A549 (cell line): ENCODE results near the gene MEGF8. TPM values are rescaled to one million over a fixed set of nuclear protein-coding genes. Genes with fewer than 3 reads are reported as not detected.

Source experiments
- ATAC-seq, 2 experiments: fragments of 200-7000 bp in 1 of 2; fragments of >200 bp in 1 of 2; cut with Nextera tagmentation in 1 of 2; cut with Tn5 transposase in 1 of 2; 3 replicates each; pipeline versions ENCODE4 v1.8.0 to v1.9.1; 2018 to 2020; ENCODE audit warnings: mild to moderate bottlenecking in 1 of 2, moderate library complexity in 1 of 2
- CTCF ChIA-PET: fragments of 300-600 bp; sonication (Branson Sonifier 250); formaldehyde crosslinking; extraction: SDS; loops from one replicate; lab custom pipeline; 2021; ENCODE audit warnings: antibody characterized with exemption, inconsistent platforms; lab: Yijun Ruan, JAX
- POLR2A ChIA-PET: fragments of 350-600 bp; formaldehyde crosslinking; extraction: SDS; loops from one replicate; lab custom pipeline; 2021; ENCODE audit warnings: antibody characterized with exemption, inconsistent platforms; lab: Yijun Ruan, JAX
- DNase-seq, 2 experiments: peaks; one replicate each; pipeline versions ENCODE4 v3.0.0 to v3.0.0-alpha.2; 2011 to 2016; ENCODE audit warnings: low read depth in 1 of 2, low spot score in 1 of 2
- FAIRE-seq: peaks from 2 replicates; lab custom pipeline; 2011; peaks lifted over from hg19 to GRCh38; lab: Jason Lieb, UNC
- H3K27ac ChIP-seq, 2 experiments: fragments of >200 bp; sonication (Bioruptor Twin); formaldehyde crosslinking; 3 replicates each; pipeline ENCODE4 v1.5.1; 2016 to 2017
- H3K4me1 ChIP-seq: fragments of >200 bp; sonication (Bioruptor Twin); formaldehyde crosslinking; 3 replicates; pipeline ENCODE4 v1.6.1; 2016
- H3K4me2 ChIP-seq: fragments of >200 bp; sonication (Bioruptor Twin); formaldehyde crosslinking; 3 replicates; pipeline ENCODE4 v1.6.1; 2016
- H3K4me3 ChIP-seq: fragments of >200 bp; sonication (Bioruptor Twin); formaldehyde crosslinking; 3 replicates; pipeline ENCODE4 v1.5.1; 2016
- H3K9me3 ChIP-seq: fragments of >200 bp; sonication (Bioruptor Twin); formaldehyde crosslinking; 3 replicates; pipeline ENCODE4 v1.6.1; 2016
- BCL3 ChIP-seq: fragments of >200 bp; sonication (Bioruptor Twin); formaldehyde crosslinking; IDR thresholded peaks from 3 replicates; pipeline ENCODE4 v1.6.1; 2016
- CHD4 ChIP-seq: fragments of 200-600 bp; sonication (generic); IDR thresholded peaks from 2 replicates; pipeline ENCODE4 v1.6.1; 2016; ENCODE audit warnings: antibody characterized with exemption, mild to moderate bottlenecking, borderline replicate concordance
- E2F6 ChIP-seq: IDR thresholded peaks from 2 replicates; pipeline ENCODE4 v1.6.1; 2012; ENCODE audit warnings: low read depth, borderline replicate concordance
- EHF ChIP-seq: fragments of 250-450 bp; sonication (Bioruptor Pico); IDR thresholded peaks from 2 replicates; pipeline ENCODE4 v1.5.0; 2020; ENCODE audit warnings: mild to moderate bottlenecking
- EP300 ChIP-seq, 2 experiments: fragments of >200 bp; sonication (Bioruptor Twin); formaldehyde crosslinking; IDR thresholded peaks; 2 replicates in 1 of 2; 3 replicates in 1 of 2; pipeline ENCODE4 v1.6.1; 2016 to 2017
- FOSL2 ChIP-seq, 2 experiments: fragments of 450-650 bp in 1 of 2; fragments of >200 bp in 1 of 2; sonication (Bioruptor Twin) in 1 of 2; formaldehyde crosslinking; IDR thresholded peaks; 2 replicates each; pipeline versions ENCODE4 v1.5.0 to v1.6.1; 2016 to 2020; ENCODE audit warnings: mild to moderate bottlenecking in 1 of 2, moderate library complexity in 1 of 2
- HDAC2 ChIP-seq: fragments of 200-600 bp; sonication (generic); IDR thresholded peaks from 2 replicates; pipeline ENCODE4 v1.6.1; 2016
- HEYL ChIP-seq: fragments of 250-450 bp; sonication (Bioruptor Pico); IDR thresholded peaks from 2 replicates; pipeline ENCODE4 v1.8.0; 2021; ENCODE audit warnings: mild to moderate bottlenecking, moderate library complexity
- HOXA7 ChIP-seq: fragments of 250-450 bp; sonication (Bioruptor Pico); IDR thresholded peaks from 2 replicates; pipeline ENCODE4 v1.5.0; 2020; ENCODE audit warnings: mild to moderate bottlenecking, moderate library complexity
- HOXB5 ChIP-seq: fragments of 250-450 bp; sonication (Bioruptor Pico); IDR thresholded peaks from 2 replicates; pipeline ENCODE4 v1.5.0; 2020; ENCODE audit warnings: mild to moderate bottlenecking, moderate library complexity
- JUN ChIP-seq, 2 experiments: fragments of >200 bp; sonication (Bioruptor Twin); formaldehyde crosslinking; IDR thresholded peaks; 2 replicates in 1 of 2; 3 replicates in 1 of 2; pipeline ENCODE4 v1.6.1; 2016 to 2017
- MAZ ChIP-seq: fragments of 150-350 bp; IDR thresholded peaks from 2 replicates; pipeline ENCODE4 v1.6.1; 2014; ENCODE audit warnings: antibody characterized with exemption, low read depth, low read length, borderline replicate concordance
- NR3C1 ChIP-seq: fragments of >200 bp; sonication (Bioruptor Twin); formaldehyde crosslinking; IDR thresholded peaks from 3 replicates; pipeline ENCODE4 v1.6.1; 2017
- RAD21 ChIP-seq, 2 experiments: fragments of >200 bp in 1 of 2; sonication (Bioruptor Twin) in 1 of 2; formaldehyde crosslinking in 1 of 2; IDR thresholded peaks in 1 of 2; conservative IDR thresholded peaks in 1 of 2; 2 replicates in 1 of 2; 3 replicates in 1 of 2; pipeline ENCODE4 v1.6.1; 2012 to 2018; ENCODE audit warnings: inconsistent platforms in 1 of 2
- RARB ChIP-seq: fragments of 250-450 bp; sonication (Bioruptor Pico); IDR thresholded peaks from 2 replicates; pipeline ENCODE4 v1.8.0; 2021; ENCODE audit warnings: mild to moderate bottlenecking, moderate library complexity
- RFX5 ChIP-seq: fragments of 450-650 bp; IDR thresholded peaks from 2 replicates; pipeline ENCODE4 v1.7.1; 2014; ENCODE audit warnings: antibody characterized with exemption, mild to moderate bottlenecking, moderate library complexity
- SMC3 ChIP-seq: fragments of >200 bp; sonication (Bioruptor Twin); formaldehyde crosslinking; IDR thresholded peaks from 3 replicates; pipeline ENCODE4 v1.6.1; 2018; ENCODE audit warnings: inconsistent platforms
- TP53 ChIP-seq: fragments of 250-450 bp; sonication (Bioruptor Pico); IDR thresholded peaks from 2 replicates; pipeline ENCODE4 v1.5.0; 2021; ENCODE audit warnings: mild to moderate bottlenecking, moderate library complexity
- USF2 ChIP-seq: fragments of 450-650 bp; IDR thresholded peaks from 2 replicates; pipeline ENCODE4 v1.6.1; 2014; ENCODE audit warnings: antibody characterized with exemption
- WGBS: methylation state at CpG from one replicate; pipeline ENCODE4 v1.1.6; 2017; ENCODE audit errors: missing lambda C conversion rate; 5-methylcytosine and 5-hydroxymethylcytosine counted together
- polyA plus RNA-seq, 4 experiments: library from polyadenylated mRNA; depleted of rRNA in 3 of 4; stranded (reverse); fragments of >200 nt; fragmentation: RNase III in 1 of 4; extraction: RNeasy Plus Mini Kit Qiagen cat#74134 plus additional on column Dnase treatment in 1 of 4; gene quantifications; 2 replicates in 3 of 4; 3 replicates in 1 of 4; pipeline ENCODE4 v1.2.3, GENCODE V29; 2011 to 2017
- TF ChIP-seq, protein P1 (sequence below): fragments of 150-350 bp; IDR thresholded peaks from 2 replicates; pipeline ENCODE4 v1.6.1; 2014; ENCODE audit warnings: low read depth, mild to moderate bottlenecking, low read length

MEGF8 gene
- polyA plus RNA-seq, 2 of the 4 experiments (the other 2 are of a cell fraction) = 10.4 to 27.2 TPM

DNA sequence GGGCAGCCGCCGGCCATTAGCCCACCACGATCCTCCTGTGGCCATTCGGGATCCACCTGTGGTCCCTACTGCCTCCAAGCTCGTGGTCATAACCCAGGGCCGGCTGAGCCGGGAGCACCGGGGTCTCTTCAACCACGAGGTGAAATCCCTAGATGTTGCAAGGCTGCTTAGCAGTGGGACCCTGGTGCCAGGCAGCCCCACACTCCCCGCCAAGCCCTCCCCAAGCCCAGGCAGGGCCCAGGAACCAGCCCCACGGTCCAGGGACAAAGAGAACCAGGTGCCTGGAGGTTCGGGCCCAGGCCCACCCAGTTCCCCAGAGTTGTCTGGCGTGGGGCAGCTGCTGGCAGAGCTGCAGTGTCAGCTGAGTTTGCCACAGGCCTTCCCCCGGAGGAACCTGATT lies 15.7 kb upstream of the MEGF8 start:
- no peak for FAIRE-seq
- Histone ChIP-seq H3K9me3 (no peaks in the 10 kb centered on the region), H3K4me2 (no peak overlapping the region), H3K27ac (no peak overlapping the region), H3K4me3 (no peak overlapping the region), H3K4me1 (peaks cover 5% of the 10 kb centered on the region; the same call in 1 of the 3 replicates)
- 78% methylated on average over 14 of the region's 14 CpGs for WGBS
- POLR2A ChIA-PET = interaction anchor here (1.6 kb wide), 1 partner anchor 14 kb away, joined by 3 read pairs; no protein-coding TSS in a partner anchor
- no peak for ATAC-seq
- DNase-seq = no peak
- CTCF ChIA-PET = interaction anchor here (1.6 to 5.3 kb wide), 5 partner anchors 10 to 200 kb away, joined by 4 to 58 read pairs (median 5); no protein-coding TSS in a partner anchor
- TF ChIP-seq EP300 (IDR thresholded peaks at IDR 0.05) (no peak), BCL3 (no peak), HOXA7 (no peak), HDAC2 (no peak), RFX5 (no peak), RARB (CRISPR knock-in tag) (no peak), E2F6 (no peak), HOXB5 (CRISPR knock-in tag) (no peak), RAD21 (conservative IDR thresholded peaks at IDR 0.05 in 1 of 2, IDR thresholded peaks at IDR 0.05 in 1 of 2) (no peak), FOSL2 (IDR thresholded peaks at IDR 0.05) (no peak), FOSL2 (CRISPR knock-in tag; IDR thresholded peaks at IDR 0.05) (no peak), JUN (IDR thresholded peaks at IDR 0.05) (no peak), SMC3 (no peak), HEYL (CRISPR knock-in tag) (no peak), TP53 (CRISPR knock-in tag) (no peak), USF2 (no peak), MAZ (no peak), NR3C1 (no peak), CHD4 (no peak)
- TF ChIP-seq, protein P1, sequence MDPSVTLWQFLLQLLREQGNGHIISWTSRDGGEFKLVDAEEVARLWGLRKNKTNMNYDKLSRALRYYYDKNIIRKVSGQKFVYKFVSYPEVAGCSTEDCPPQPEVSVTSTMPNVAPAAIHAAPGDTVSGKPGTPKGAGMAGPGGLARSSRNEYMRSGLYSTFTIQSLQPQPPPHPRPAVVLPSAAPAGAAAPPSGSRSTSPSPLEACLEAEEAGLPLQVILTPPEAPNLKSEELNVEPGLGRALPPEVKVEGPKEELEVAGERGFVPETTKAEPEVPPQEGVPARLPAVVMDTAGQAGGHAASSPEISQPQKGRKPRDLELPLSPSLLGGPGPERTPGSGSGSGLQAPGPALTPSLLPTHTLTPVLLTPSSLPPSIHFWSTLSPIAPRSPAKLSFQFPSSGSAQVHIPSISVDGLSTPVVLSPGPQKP = no peak

- 68% methylated on average over 2 of the region's 2 CpGs for WGBS
- TF ChIP-seq RAD21 (conservative IDR thresholded peaks at IDR 0.05 in 1 of 2, IDR thresholded peaks at IDR 0.05 in 1 of 2) (0 out of 5 replicates have a peak, but pooled peaks of 1 of the 2 experiments have one; percentile 7), HDAC2 (no peak), EHF (no peak)
- no peak overlapping the region for H3K4me2 ChIP-seq
- CTCF ChIA-PET = interaction anchor here (1.0 to 5.3 kb wide), 9 partner anchors 8 to 355 kb away, joined by 3 to 58 read pairs (median 5); partner anchors contain the start of genes PAFAH1B3 and PRR19
- H3K4me3 ChIP-seq = no peak overlapping the region
- peaks cover 5% of the 10 kb centered on the region; the same call in 1 of the 3 replicates for H3K4me1 ChIP-seq
- peak; percentile 28 for FAIRE-seq
- peak in 1 of 2 experiments; percentile 71 for DNase-seq
- ATAC-seq = peak in 1 of 2 experiments; percentile 64; a peak in 4 of 6 replicates
- no peaks in the 10 kb centered on the region for H3K9me3 ChIP-seq
- POLR2A ChIA-PET = no interaction called here
- no peak overlapping the region for H3K27ac ChIP-seq
These were observed 13.8 kb upstream of the MEGF8 start for GRCh38 chr19:42311657-42312056.
